Measurements from ENCODE around the gene DDTL.
A peak's percentile ranks its signal among the peaks of the same experiment; 100 is the strongest.
"Not testable (repeated sequence)": the region's sequence is repeated elsewhere in the genome, so short reads cannot be mapped to it uniquely, and the experiment has no call there.

Gene DDTL

DNA sequence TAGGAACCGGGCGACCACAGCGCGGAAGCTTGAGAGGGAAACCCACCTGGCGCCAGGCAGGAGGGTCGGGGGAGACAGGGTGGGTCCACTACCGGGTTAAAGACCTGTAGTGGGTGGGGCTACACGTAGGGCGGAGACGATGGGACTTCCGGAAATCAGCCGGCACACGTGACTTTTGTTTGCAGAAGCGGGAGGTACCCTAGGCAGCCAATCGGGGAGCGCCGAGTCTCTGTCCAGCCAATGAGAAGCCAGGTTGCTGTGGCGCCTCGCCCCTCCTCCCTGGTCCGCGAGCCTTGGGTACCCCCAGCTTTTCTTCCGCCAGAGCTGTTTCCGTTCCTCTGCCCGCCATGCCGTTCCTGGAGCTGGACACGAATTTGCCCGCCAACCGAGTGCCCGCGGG, at the start of gene DDTL:
TSS of gene DDTL (plus strand) at position 321 of the 400 bp plus-strand sequence. CDS start at position 348, 27 bp downstream.
- not testable (repeated sequence) for DNase-seq

DNA sequence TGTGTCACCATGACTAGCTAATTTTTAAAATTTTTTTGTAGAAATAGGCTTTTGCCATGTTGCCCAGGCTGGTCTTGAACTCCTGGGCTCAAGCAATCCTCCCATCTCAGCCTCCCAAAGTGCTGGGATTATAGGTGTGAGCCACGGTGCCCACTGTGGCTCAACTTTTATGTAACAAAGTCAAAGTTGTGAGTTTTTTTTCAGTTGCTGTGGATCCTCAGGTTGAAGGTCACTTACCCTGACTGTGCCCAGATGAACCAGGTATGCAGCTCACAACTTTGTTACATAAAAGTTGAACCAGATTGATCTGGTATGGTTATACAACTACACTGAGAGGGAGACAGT, 46.4 kb upstream of the DDTL start:
- not testable (repeated sequence) for DNase-seq

DNA sequence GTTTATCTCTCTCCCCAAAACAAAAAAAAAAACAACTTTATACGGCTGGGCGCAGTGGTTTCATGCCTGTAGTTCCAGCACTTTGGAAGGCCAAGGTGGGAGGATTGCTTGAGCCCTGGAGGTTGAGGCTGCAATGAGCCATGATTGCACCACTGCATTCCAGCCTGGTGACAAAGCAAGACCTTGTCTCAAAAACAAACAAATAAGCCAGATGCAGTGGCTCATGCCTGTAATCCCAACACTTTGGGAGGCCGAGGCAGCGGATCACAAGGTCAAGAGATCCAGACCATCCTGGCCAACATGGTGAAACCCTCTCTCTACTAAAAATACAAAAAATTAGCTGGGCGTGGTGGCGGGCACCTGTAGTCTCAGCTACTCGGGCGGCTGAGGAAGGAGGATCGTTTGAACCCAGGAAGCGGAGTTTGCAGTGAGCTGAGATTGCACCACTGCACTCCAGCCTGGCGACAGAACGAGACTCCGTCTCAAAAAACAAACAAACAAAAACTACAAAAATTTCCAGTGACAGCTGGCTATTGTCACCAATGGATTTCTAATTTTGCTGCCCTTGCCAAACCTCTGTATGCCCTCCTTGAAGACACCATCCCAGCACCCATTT, 45.0 kb upstream of the DDTL start:
- DNase-seq, result not testable (repeated sequence)

DNA sequence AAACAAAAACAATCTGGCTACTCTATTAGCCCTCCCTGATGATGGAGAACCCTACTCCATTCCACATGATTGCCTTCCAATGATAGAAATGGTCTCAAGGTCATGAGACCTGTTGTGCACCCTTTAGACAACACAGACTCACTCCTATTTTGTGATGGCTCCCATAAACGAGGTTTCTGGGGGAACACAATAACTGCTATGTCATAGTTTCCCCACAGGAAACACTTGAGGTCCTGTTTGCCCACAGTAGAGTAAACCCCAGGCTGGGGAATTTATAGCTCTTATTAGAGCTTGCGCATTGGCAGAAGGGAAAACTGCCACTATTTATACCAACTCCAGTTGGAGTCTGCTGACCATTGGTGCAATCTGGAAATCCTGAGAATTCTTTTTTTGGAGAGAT, 43.8 kb upstream of the DDTL start:
- DNase-seq, result no peak

DNA sequence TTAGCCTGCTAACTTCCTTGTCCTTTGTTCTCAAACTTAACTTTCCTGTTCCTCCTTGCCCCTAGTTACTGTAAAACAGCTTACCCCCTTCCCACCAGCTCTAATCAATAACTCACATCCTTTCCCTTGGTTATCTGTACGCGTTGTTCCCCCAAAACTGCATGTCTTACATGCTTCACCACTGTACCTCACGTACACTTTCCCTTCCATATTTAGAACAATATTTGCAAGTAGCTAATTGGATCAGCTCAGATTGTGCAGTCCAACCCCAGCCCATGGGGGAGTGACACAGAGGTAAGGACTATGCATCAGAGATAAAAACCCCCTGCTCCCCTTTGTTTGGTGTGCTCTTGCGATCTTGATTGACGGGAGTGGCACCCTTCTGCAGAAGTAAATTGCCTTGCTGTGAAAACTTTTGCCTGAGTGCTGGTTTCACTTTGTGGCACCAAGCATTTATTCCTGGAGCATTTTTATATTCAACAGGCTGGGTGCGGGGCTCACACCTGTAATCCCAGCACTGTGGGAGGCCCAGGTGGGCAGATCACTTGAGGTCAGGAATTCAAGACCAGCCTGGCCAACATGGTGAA, 41.6 kb upstream of the DDTL start:
- no peak for DNase-seq

DNA sequence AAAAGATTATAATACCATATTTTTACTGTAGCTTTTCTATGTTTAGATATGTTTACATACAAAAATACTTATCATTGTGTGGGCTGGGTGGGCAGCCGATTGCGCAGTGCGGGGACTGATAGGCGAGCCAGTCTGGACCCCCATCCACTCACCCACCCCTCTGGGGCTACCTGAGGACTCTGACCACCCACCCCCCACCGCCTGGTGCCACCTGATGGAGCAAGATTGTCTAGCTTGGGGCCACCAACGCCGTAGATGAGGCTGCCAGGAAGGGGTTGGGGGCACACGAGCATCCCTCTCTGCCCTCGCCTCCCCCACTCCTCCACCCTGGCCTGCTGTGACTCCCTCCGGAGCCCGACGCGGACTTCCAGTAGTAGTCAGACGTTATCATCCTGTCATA, 40.1 kb upstream of the DDTL start:
- no peak for DNase-seq

DNA sequence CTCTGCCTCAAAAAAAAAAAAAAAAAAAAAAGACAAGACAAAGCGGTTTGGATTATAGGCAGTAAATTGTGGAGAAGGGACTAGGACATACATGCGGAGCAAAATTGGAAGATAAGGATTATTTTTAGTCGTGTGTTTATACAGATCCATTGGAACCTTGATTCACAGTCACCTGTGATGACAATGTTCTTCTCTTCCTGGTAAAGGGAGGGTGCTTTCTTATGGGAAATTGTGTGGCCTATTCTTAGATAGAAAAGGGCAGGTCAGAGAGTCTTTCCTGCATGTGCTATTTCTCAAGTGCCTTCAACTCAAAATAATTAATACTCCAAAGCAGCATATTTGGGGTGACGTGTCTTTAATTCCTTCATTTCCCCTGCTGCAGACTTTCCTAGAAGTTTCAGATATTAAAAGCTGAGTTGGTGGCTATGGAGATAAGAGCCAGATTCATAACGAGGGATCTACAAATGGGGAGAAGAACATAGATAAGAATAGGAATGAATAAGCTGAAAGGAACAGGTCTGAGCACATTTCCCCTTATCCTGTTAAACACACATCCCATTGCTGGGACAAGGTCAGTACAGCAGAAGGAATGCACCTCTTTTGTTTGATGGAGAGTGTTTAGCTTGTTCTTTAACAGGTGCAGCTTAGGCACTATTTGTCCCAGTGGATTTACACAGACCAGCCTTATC, 28.2 kb upstream of the DDTL start:
- DNase-seq, result no peak

DNA sequence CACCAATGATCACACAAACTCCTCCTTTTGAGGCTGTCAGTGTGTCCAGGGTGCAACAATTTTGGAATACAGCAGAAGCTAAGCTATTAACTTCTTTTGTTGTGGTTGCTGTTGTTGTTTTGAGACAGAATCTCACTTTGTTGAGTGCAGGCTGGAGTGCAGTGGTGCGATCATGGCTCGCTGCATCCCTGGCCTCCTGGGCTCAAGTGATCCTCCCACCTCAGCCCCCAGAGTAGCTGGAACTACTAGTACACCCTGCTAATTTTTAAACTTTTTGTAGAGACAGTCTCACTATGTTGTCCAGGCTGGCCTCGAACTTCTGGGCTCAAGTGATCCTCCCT, 27.7 kb upstream of the DDTL start:
- no peak for DNase-seq

DNA sequence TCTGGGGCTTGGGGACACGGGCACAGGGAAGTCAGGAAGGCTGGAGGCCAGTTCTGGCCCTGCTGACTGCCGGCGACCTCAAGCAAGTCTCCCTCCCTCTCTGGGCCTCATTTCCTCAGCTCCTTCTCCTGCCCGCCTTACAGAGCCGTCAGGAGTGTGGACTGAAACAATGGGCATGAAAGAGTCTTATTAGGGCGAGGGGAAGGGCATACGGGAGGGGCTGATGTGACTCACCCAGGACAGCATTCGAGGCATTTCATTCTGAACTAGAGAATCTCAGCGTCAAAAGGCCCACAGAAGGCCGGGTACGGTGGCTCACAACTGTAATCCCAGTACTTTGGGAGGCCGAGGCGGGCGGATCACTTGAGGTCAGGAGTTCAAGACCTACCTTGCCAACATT, 26.5 kb upstream of the DDTL start:
- DNase-seq, result not testable (repeated sequence)

DNA sequence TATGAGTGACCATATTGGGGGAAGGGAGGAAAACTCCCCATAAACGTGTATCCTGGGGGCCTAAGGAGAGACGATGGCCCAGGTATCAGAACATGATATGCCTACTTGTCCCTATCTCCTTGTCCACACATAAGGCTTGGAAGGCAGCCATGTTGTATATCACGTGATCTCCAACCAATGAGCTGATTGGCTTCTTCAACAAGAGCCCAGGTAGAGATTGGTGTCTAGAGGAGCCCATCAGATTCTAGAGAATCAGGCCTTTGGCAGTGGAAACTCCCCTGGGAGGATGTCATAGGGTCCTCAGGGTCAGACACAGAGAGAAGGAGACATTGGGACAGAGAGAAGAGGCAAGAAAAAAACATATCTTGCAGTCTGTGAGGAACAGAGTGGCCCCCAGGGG, 19.3 kb upstream of the DDTL start:
- not testable (repeated sequence) for DNase-seq

DNA sequence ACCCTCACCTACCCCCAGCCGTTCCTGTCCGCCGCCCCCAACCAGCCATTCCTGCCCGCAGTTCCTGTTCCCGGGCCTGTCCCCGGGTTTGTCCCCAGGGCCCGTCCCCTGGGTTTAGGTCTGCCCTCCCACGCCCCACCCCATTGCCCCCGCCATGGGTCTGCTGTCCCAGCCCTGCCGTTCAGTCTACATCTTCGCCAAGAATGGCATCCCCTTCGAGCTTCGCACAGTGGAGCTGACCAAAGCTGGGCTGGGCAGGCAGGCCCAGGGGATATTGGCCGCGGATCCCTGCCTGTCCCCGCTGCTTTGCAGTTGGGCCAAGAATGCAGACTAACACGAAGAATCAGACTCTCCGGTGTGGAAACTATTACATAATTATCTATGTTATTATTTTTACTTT, 16.9 kb upstream of the DDTL start:
- DNase-seq, result not testable (repeated sequence)

DNA sequence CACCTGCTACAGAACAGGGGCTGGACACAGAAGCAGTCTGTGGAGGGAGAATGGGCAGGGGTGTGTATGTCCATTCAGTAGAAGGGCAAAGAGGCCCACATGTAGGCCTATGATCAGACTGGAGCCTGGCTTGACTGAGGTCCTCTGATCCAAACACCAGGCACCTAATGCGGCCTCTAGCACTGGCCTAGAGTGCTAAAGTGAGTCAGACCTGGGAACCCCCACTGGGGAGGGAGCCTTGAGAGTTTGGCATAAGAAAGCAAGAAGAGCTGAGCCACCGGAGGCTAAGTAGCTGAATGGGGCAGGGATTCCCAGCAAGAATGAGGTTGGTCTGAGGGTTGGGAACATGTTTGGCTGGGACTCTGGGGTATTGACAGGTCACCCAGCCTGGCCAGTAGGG, 15.3 kb upstream of the DDTL start:
- not testable (repeated sequence) for DNase-seq

DNA sequence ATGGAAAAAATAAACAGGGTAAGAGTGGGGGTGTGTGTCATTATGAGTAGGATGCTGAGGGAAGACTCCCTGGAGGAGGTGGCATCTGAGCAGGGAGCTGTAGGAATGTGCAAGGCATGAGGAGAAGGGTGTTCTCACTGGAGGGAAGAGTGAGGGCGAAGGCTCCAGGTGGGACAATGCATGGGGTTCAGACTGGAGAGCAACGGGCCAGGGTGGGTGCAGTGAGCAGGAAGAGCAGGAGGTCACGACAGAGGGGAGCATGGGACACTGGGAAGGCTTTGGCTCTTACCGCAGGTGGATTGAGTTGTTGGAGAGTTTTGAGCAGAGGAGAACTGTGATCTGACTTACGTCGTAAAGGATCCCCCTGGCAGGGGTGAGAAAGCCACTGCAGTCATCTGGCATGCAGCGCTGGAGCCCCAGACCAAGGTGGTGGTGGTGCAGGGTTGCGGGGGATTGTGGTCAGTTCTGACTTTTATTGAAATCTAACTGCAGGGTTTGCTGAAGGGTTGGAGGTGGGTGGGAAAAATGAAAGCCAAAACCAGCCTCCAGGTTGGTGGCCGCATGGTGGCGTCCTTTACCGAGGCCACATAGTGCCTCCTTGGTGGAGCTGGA, 13.8 kb upstream of the DDTL start:
- DNase-seq, result not testable (repeated sequence)

DNA sequence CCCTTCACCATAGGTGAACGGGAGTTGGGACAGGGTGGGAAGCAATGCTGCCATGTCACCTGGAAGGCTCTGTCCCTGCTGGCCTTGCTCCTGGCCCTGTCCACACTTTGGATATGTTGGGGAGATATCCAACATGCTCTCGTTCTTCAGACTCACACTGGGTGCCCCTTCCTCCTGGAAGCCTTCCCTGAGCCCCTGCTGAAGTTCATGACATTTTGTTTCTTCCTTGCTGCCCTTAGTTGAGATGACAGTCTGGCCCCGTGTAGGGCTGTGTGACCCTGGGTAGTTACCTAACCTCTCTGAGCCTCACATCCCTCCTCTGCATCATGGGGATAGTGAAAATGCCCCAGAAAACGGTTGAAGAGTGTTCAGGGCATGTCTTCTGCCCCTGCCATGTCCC, 13.2 kb upstream of the DDTL start:
- not testable (repeated sequence) for DNase-seq

DNA sequence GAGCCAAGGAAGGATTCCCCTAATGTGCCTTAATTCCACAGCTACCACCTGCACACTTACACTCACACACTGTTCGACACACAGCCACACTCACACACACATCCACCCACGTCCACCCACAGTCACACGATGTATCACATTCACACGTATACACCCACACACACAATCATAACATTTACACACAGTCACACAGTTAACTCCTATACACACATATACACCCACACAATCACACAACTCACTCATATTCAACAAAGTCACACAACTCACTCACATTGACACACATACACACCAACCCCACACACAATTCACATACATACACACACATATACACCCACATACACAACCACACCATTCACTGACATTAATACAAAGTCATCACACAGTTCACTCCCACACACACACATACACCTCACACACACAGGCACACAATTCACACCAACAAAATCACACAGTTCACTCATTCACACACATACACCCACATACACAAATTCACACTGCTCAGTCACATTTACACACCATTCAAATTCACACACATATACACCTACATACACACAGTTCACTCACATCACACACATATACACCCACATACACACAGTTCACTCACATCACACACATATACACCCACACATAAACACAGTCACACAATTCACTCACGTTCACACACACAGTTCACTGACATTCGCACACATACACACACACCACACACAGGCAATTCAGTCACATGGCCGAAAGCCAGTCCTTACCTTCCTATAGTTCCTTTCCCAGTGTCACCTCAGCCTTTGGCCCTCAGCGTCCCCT, 12.3 kb upstream of the DDTL start:
- not testable (repeated sequence) for DNase-seq

DNA sequence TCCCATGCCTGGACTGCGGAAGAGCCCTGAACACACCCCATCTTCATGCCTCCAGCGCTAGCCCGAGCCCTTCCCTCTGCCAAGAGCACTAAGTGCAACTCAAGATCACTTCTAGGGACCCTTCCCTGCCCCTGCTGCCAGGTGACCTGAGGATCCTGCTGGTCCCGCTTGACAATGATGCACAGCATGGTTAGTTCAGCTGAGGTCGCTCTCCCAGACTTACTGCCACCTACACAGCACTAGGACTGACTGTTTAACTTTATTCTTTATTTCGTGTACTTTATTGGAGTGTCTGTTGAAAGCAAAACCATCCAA, 11.7 kb upstream of the DDTL start:
- not testable (repeated sequence) for DNase-seq

DNA sequence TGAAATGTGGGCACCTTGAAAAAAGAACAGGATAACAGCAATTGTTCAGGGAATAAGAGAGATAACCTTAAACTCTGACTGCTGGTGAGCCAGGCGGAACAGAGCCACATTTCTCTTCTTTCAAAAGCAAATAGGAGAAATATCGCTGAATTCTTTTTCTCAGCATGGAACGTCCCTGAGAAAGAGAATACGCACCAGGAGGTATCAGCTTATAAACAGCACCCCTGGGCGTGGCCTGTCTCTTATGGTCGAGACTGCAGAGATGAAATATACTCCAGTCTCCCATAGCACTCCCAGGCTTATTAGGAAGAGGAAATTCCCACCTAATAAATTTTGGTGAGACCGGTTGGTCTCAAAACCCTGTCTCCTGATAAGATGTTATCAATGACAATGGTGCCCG, 10.8 kb upstream of the DDTL start:
- DNase-seq, result not testable (repeated sequence)

DNA sequence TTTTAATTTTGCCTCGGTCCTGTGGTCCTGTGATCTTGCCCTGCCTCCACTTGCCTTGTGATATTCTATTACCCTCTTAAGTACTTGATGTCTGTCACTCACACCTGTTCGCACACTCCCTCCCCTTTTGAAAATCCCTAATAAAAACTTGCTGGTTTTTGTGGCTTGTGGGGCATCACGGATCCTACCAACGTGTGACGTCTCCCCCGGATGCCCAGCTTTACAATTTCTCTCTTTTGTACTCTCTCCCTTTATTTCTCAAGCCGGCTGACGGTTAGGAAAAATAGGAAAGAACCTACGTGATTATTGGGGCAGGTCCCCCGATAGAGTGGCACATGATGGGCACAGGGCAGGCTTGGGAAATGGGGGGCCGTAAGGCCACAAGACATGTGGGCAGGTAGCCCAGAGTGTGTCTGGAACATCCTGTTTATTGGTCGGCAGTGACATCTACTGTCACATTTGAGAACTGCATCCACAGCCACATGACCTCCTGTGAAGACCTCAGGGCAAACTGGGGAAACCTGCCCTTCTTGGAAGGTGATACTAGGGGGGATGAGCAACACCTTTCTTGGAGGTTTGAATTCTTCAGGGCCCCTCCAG, 10.3 kb upstream of the DDTL start:
- peak; percentile 6 for DNase-seq

DNA sequence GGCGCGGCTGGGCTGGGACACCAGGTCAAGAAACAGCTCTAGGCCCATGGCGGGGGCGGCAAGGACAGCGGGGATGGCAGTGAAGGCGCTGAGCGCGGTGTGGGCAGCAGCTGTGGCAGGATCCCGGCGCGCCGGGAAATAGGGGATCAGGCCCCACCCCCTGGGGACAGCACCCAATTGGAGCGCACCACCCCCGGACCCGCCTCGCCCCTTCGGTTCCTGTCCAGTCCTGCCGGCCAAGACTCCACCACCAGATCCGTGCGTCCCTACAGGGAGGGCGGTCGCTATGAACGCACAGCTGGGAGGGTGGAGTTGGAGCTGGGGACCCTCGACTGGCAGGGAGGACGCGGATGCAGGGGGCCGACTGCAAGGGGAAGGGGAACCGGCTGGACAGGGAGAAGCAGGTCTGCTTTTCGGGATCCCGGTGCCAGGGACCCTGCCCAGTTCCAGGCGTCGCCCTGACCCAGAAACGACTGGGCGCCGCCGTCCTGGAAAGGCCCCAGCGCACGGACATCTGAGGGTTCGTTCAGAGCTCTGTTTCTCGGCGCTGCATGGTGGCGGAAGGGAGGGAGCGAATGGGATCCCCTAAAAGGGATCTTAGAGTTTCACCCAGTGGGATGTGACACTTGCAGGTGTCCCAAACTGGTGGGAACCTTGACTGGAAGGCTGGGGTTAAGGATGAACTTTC, 5.5 kb upstream of the DDTL start, which contains the start of gene GSTT2B:
TSS of gene GSTT2B (minus strand) at position 112 of the 688 bp plus-strand sequence. CDS start at position 48, 64 bp downstream.
- not testable (repeated sequence) for DNase-seq

DNA sequence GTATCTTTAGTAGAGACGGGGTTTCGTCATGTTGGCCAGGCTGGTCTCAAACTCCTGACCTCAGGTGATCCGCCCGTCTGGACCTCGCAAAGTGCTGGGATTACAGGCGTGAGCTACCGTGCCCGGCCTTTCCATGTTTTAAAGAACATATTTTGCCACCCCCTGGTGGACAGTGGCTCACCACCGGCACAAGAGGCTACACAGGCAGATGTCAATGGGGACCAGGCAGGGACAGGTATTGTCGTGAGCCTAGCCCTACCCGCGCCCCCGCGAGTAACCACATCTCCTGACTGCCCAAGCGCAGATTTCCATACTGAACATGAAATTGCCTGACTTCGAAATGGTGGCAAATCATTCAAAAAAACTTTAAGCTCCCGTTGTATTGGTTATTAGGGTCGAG, 594 bp upstream of the DDTL start:
- not testable (repeated sequence) for DNase-seq

DNA sequence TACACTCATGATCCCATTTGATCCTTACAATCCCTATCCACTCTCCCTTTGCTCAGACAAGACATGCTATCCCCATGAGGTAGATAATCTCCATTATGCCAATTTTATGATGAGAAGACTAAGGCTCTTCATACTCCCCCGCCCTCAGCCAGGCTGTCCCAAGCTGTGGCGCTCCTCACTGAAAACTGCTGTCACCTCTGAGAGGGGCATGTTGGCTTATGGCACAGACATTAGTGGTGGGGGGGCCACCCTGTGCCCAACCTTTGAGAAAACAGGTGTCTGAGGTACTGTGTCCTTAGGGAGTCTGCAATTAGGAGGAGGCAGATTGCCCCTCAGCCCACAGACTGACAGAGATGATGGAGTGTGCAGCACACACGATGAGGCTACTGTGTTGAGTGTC, 2.4 kb downstream of the DDTL start:
- DNase-seq, result no peak

DNA sequence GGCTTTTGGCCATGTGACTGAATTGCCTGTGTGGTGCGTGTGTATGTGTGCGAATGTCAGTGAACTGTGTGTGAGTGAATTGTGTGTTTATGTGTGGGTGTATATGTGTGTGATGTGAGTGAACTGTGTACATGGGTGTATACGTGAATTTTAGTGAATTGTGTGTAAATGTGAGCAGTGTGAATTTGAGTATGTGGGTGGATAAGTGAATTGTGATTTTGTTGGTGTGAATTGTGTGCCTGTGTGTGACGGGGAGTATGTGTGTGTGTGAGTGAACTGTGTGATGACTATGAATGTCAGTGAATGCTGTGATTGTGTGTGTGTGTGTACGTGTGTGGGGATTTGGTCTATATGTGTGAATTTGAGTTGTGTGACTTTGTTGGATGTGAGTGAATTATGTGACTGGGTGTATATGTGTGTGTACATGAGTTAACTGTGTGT, 3.5 kb downstream of the DDTL start:
- no peak for DNase-seq
